ENCODE data around the gene ZNF3. TPM values are rescaled to one million over a fixed set of nuclear protein-coding genes. Genes with fewer than 3 reads are reported as not detected.

The ZNF3 gene
- total and polyA plus RNA-seq, 2 experiments from 2014 or later, result 23.4 to 48.9 TPM

- TF ChIP-seq JUNB (IDR thresholded peaks at IDR 0.05; ENCODE audit: unreplicated experiment) (no peak), ZNF462 (CRISPR knock-in tag; IDR thresholded peaks at IDR 0.05) (no peak)
These were observed 24.5 kb downstream of the ZNF3 start (continued) for GRCh38 chr7:100057006-100057405.

- peak; percentile 22 to 51; a peak in 2 of 4 replicates for TF ChIP-seq CTCF (conservative IDR thresholded peaks at IDR 0.05; ENCODE audit: low read depth in 2 of 2)
- no peak for TF ChIP-seq CREB1 (CRISPR knock-in tag; IDR thresholded peaks at IDR 0.05; ENCODE audit: low read depth)
- H3F3A ChIP-seq (replicated peaks; ENCODE audit: low read depth), result peaks cover 16% of the 10 kb centered on the region; the same call in 1 of the 2 replicates
- DNase-seq (ENCODE audit: low spot score) (peak; percentile 65), ATAC-seq (peak; percentile 6; the same call in 1 of the 3 replicates)
- no peak overlapping the region for H3K4me2 ChIP-seq
- peaks cover 8% of the 10 kb centered on the region for H3K4me1 Mint-ChIP-seq
- no peak overlapping the region for H3K27ac Mint-ChIP-seq
- H4K20me1 ChIP-seq (replicated peaks; ENCODE audit: insufficient read depth), result 0 out of 2 replicates have a peak, but pooled peaks cover 6% of the 10 kb centered on the region
- peaks cover 7% of the 10 kb centered on the region for H3K9me2 ChIP-seq (ENCODE audit: insufficient read depth)
- no peaks in the 10 kb centered on the region for H3K9me3 Mint-ChIP-seq
- peaks cover 10% of the 10 kb centered on the region for H3K36me3 ChIP-seq (ENCODE audit: insufficient read depth)
- H3K27me3 ChIP-seq (ENCODE audit: insufficient read depth), result no peaks in the 10 kb centered on the region
- H3K27me3 Mint-ChIP-seq (ENCODE audit: insufficient read depth, low read depth, poor library complexity), result peaks cover 17% of the 10 kb centered on the region
- peaks cover 2% of the 10 kb centered on the region; the same call in 1 of the 2 replicates for H3K4me1 ChIP-seq (ENCODE audit: insufficient read depth)
- no peak overlapping the region for H2AFZ ChIP-seq
- no peak overlapping the region for H3K4me3 ChIP-seq
- peaks cover 33% of the 10 kb centered on the region for H3K79me2 ChIP-seq (replicated peaks; ENCODE audit: insufficient read depth)
- peaks cover 32% of the 10 kb centered on the region for H3K36me3 Mint-ChIP-seq (ENCODE audit: low read depth)
- no peak overlapping the region for H3K27ac ChIP-seq (ENCODE audit: low read depth)
- no peak overlapping the region for H3K4me3 Mint-ChIP-seq
These were observed 28.3 kb downstream of the ZNF3 start for GRCh38 chr7:100053215-100053614.
